Measurements from ENCODE around the gene NAV3.

- no peak for TF ChIP-seq CTCF (IDR thresholded peaks at IDR 0.05; ENCODE audit: poor library complexity, severe bottlenecking)
- TF ChIP-seq RAD21 (conservative IDR thresholded peaks at IDR 0.05) = no peak
- no peak for TF ChIP-seq EZH2 (IDR thresholded peaks at IDR 0.05; ENCODE audit: borderline replicate concordance, insufficient read depth, low read length, poor library complexity, severe bottlenecking)
- TF ChIP-seq EP300 (conservative IDR thresholded peaks at IDR 0.05; ENCODE audit: poor library complexity, severe bottlenecking) = no peak
- TF ChIP-seq POLR2AphosphoS5 (IDR thresholded peaks at IDR 0.05) = no peak
- no peak for TF ChIP-seq SMC3 (conservative IDR thresholded peaks at IDR 0.05; ENCODE audit: poor library complexity)
Measured at GRCh38 chr12:77850698-77851097, 20.0 kb downstream of the NAV3 start.

Measured in neural cell (in vitro differentiated cells).